HG02884 (cell line): ENCODE results near the gene ANKRD55.
A peak's percentile ranks its signal among the peaks of the same experiment; 100 is the strongest.
"Not testable (repeated sequence)": the region's sequence is repeated elsewhere in the genome, so short reads cannot be mapped to it uniquely, and the experiment has no call there.

Experiments
- ATAC-seq: cut with Tn5 transposase; IDR thresholded peaks from one replicate; pipeline ENCODE4 v1.9.1; 2021; ENCODE audit warnings: mild to moderate bottlenecking, moderate library complexity; ENCODE audit not compliant: unreplicated experiment

The ANKRD55 gene

GRCh38 chr5:56085193-56085592, 147.9 kb downstream of the ANKRD55 start:
- no peak for ATAC-seq

- no peak for ATAC-seq
These were observed 149.8 kb downstream of the ANKRD55 start for GRCh38 chr5:56083286-56083854.

- peak; percentile 50 for ATAC-seq
These were observed 152.0 kb downstream of the ANKRD55 start for GRCh38 chr5:56081053-56081642.

- peak; percentile 63 for ATAC-seq
These were observed 152.6 kb downstream of the ANKRD55 start for GRCh38 chr5:56080375-56081052.

- ATAC-seq = not testable (repeated sequence)
These were observed 154.0 kb downstream of the ANKRD55 start for GRCh38 chr5:56079157-56079500.

GRCh38 chr5:56078278-56079156, 154.6 kb downstream of the ANKRD55 start:
- no peak for ATAC-seq

- no peak for ATAC-seq
These were observed 155.3 kb downstream of the ANKRD55 start for GRCh38 chr5:56077796-56078233.

- no peak for ATAC-seq
These were observed 156.6 kb downstream of the ANKRD55 start for GRCh38 chr5:56076486-56076885.

- no peak for ATAC-seq
These were observed 157.8 kb downstream of the ANKRD55 start for GRCh38 chr5:56075361-56075760.

- no peak for ATAC-seq
These were observed 160.0 kb downstream of the ANKRD55 start for GRCh38 chr5:56072863-56073766.

- no peak for ATAC-seq
These were observed 161.7 kb downstream of the ANKRD55 start for GRCh38 chr5:56071470-56071869.

GRCh38 chr5:56070851-56071465, 162.2 kb downstream of the ANKRD55 start:
- no peak for ATAC-seq

GRCh38 chr5:56069652-56070226, 163.4 kb downstream of the ANKRD55 start:
- no peak for ATAC-seq

GRCh38 chr5:56066931-56067450, 166.1 kb downstream of the ANKRD55 start:
- ATAC-seq = no peak

- no peak for ATAC-seq
These were observed 168.1 kb downstream of the ANKRD55 start for GRCh38 chr5:56064984-56065383.

- ATAC-seq = no peak
These were observed 172.6 kb downstream of the ANKRD55 start for GRCh38 chr5:56060276-56061110.

- no peak for ATAC-seq
These were observed 173.3 kb downstream of the ANKRD55 start for GRCh38 chr5:56059854-56060253.

GRCh38 chr5:56056875-56057274, 176.3 kb downstream of the ANKRD55 start:
- ATAC-seq = peak; percentile 62
